GM12878 (cell line): ENCODE data around the gene ROBO1.

Experiments
- CBX5 ChIP-seq: sonication (generic); IDR thresholded peaks from 2 replicates; pipeline ENCODE4 v1.6.1; 2016; ENCODE audit warnings: low read depth, moderate library complexity, mild to moderate bottlenecking, inconsistent platforms
- CREB1 ChIP-seq: IDR thresholded peaks from 2 replicates; pipeline ENCODE4 v1.6.1; 2012; ENCODE audit warnings: low read depth, mild to moderate bottlenecking, inconsistent platforms
- CTCF ChIP-seq, 3 experiments: IDR thresholded peaks in 2 of 3; conservative IDR thresholded peaks in 1 of 3; 2 replicates each; pipeline ENCODE4 v1.5.1; 2011; ENCODE audit warnings: low read depth in 3 of 3, low read length in 3 of 3, mild to moderate bottlenecking in 3 of 3, control low read depth in 2 of 3, moderate library complexity in 2 of 3, inconsistent platforms in 1 of 3, mixed read lengths in 1 of 3; ENCODE audit not compliant: control insufficient read depth in 2 of 3, insufficient read depth in 1 of 3; ENCODE audit errors: extremely low read depth in 1 of 3
- E2F4 ChIP-seq: IDR thresholded peaks from 2 replicates; pipeline ENCODE4 v1.6.1; 2012; ENCODE audit warnings: low read depth, low read length, improper control_type of control experiment
- HDGF ChIP-seq: fragments of 450-650 bp; IDR thresholded peaks from 2 replicates; pipeline ENCODE4 v1.6.1; 2016; ENCODE audit warnings: antibody characterized with exemption
- IKZF2 ChIP-seq, 2 experiments: fragments of 450-650 bp; IDR thresholded peaks; 2 replicates each; pipeline ENCODE4 v1.6.1; 2017; ENCODE audit warnings: mild to moderate bottlenecking in 2 of 2, moderate library complexity in 2 of 2
- POLR2A ChIP-seq: IDR thresholded peaks from 2 replicates; pipeline ENCODE4 v1.6.1; 2011; ENCODE audit warnings: low read depth, mild to moderate bottlenecking, low read length
- SP1 ChIP-seq: IDR thresholded peaks from one replicate; pipeline ENCODE4 v1.6.1; 2011; ENCODE audit warnings: low read depth, low read length
- TF ChIP-seq, protein P1 (sequence below): fragments of 450-650 bp; IDR thresholded peaks from 2 replicates; pipeline ENCODE4 v1.6.1; 2017; ENCODE audit warnings: mild to moderate bottlenecking

GRCh38 chr3:79368403-79368802, 399.4 kb downstream of the ROBO1 start:
- TF ChIP-seq POLR2A = no peak
- TF ChIP-seq CTCF (IDR thresholded peaks at IDR 0.05 in 2 of 3, conservative IDR thresholded peaks at IDR 0.05 in 1 of 3; ENCODE audit: control insufficient read depth in 2 of 3, extremely low read depth in 1 of 3, insufficient read depth in 1 of 3, low read depth in 3 of 3, low read length in 3 of 3) = no peak
- no peak for TF ChIP-seq CREB1
- TF ChIP-seq HDGF = no peak
- no peak for TF ChIP-seq IKZF2 (IDR thresholded peaks at IDR 0.05)
- TF ChIP-seq, protein P1, sequence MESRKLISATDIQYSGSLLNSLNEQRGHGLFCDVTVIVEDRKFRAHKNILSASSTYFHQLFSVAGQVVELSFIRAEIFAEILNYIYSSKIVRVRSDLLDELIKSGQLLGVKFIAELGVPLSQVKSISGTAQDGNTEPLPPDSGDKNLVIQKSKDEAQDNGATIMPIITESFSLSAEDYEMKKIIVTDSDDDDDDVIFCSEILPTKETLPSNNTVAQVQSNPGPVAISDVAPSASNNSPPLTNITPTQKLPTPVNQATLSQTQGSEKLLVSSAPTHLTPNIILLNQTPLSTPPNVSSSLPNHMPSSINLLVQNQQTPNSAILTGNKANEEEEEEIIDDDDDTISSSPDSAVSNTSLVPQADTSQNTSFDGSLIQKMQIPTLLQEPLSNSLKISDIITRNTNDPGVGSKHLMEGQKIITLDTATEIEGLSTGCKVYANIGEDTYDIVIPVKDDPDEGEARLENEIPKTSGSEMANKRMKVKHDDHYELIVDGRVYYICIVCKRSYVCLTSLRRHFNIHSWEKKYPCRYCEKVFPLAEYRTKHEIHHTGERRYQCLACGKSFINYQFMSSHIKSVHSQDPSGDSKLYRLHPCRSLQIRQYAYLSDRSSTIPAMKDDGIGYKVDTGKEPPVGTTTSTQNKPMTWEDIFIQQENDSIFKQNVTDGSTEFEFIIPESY = no peak
- TF ChIP-seq CBX5 = no peak
- no peak for TF ChIP-seq SP1
- no peak for TF ChIP-seq E2F4
